SK-N-SH (cell line): ENCODE data around the gene ZNF407. TPM values are rescaled to one million over a fixed set of nuclear protein-coding genes. Genes with fewer than 3 reads are reported as not detected.

Experiments
- CTCF ChIA-PET: fragments of 300-600, 350-600 bp; formaldehyde crosslinking; extraction: SDS; loops from one replicate; lab custom pipeline; 2021; lab: Yijun Ruan, JAX
- POLR2A ChIA-PET: fragments of 350-600 bp; sonication (Branson Sonifier 250); formaldehyde crosslinking; extraction: SDS; loops from one replicate; lab custom pipeline; 2020; ENCODE audit warnings: antibody characterized with exemption, inconsistent platforms; lab: Yijun Ruan, JAX
- DNase-seq: peaks from one replicate; pipeline ENCODE4 v3.0.0; 2012
- H2AFZ ChIP-seq: fragments of 200-600 bp; sonication (generic); 2 replicates; pipeline ENCODE4 v1.8.1; 2016; ENCODE audit warnings: antibody characterized with exemption, mild to moderate bottlenecking, low read depth
- H3F3A ChIP-seq: fragments of 200-600 bp; sonication (generic); replicated peaks from 2 replicates; pipeline ENCODE3; 2016; ENCODE audit warnings: antibody characterized with exemption, mild to moderate bottlenecking; ENCODE audit not compliant: insufficient read depth
- H3K27ac ChIP-seq, 2 experiments: fragments of 200-500 bp in 1 of 2; fragments of 200-600 bp in 1 of 2; sonication (Bioruptor generic) in 1 of 2; sonication (generic), shearing (Covaris generic) in 1 of 2; 2 replicates each; pipeline versions ENCODE4 v1.5.1 to v1.6.1; 2014 to 2016; ENCODE audit warnings: low read depth in 2 of 2, inconsistent platforms in 1 of 2, low read length in 1 of 2, mild to moderate bottlenecking in 1 of 2, mixed read lengths in 1 of 2
- H3K27me3 ChIP-seq: fragments of 200-600 bp; sonication (generic), shearing (Covaris generic); 2 replicates; pipeline ENCODE4 v1.6.1; 2016; ENCODE audit warnings: mixed run types; ENCODE audit not compliant: insufficient read depth
- H3K36me3 ChIP-seq, 2 experiments: fragments of 200-500 bp in 1 of 2; fragments of 200-600 bp in 1 of 2; sonication (Bioruptor generic) in 1 of 2; sonication (generic) in 1 of 2; replicated peaks in 1 of 2; 2 replicates each; pipeline versions ENCODE3 to v1.5.1; 2014 to 2016; ENCODE audit warnings: low read length in 1 of 2, mild to moderate bottlenecking in 1 of 2; ENCODE audit not compliant: insufficient read depth in 2 of 2, control insufficient read depth in 1 of 2
- H3K4me1 ChIP-seq, 2 experiments: fragments of 200-500 bp in 1 of 2; fragments of 200-600 bp in 1 of 2; sonication (Bioruptor generic) in 1 of 2; sonication (generic), shearing (Covaris generic) in 1 of 2; 2 replicates each; pipeline versions ENCODE4 v1.5.1 to v1.6.1; 2014 to 2016; ENCODE audit warnings: low read depth in 1 of 2, low read length in 1 of 2, mixed run types in 1 of 2; ENCODE audit not compliant: insufficient read depth in 2 of 2, control insufficient read depth in 1 of 2
- H3K4me2 ChIP-seq: fragments of 200-600 bp; sonication (generic), shearing (Covaris generic); 2 replicates; pipeline ENCODE4 v1.6.1; 2017; ENCODE audit warnings: mixed run types
- H3K4me3 ChIP-seq, 2 experiments: fragments of 200-500 bp in 1 of 2; fragments of 200-600 bp in 1 of 2; sonication (Bioruptor generic) in 1 of 2; sonication (generic), shearing (Covaris generic) in 1 of 2; 2 replicates each; pipeline versions ENCODE4 v1.5.1 to v1.8.1; 2014 to 2016; ENCODE audit warnings: low read depth in 2 of 2, inconsistent platforms in 1 of 2, low read length in 1 of 2, mild to moderate bottlenecking in 1 of 2, mixed read lengths in 1 of 2, moderate library complexity in 1 of 2
- H3K79me2 ChIP-seq: fragments of 200-600 bp; sonication (generic); 2 replicates; pipeline ENCODE4 v1.8.1; 2017; ENCODE audit warnings: mild to moderate bottlenecking; ENCODE audit not compliant: insufficient read depth
- H3K9ac ChIP-seq: fragments of 200-600 bp; sonication (generic); 2 replicates; pipeline ENCODE4 v1.6.1; 2017; ENCODE audit warnings: mixed run types
- H3K9me2 ChIP-seq: fragments of 200-600 bp; sonication (generic); 2 replicates; pipeline ENCODE4 v1.6.1; 2017; ENCODE audit warnings: mixed run types
- H3K9me3 ChIP-seq: fragments of 200-600 bp; sonication (generic); 2 replicates; pipeline ENCODE4 v1.6.1; 2017; ENCODE audit warnings: mixed run types, mild to moderate bottlenecking, moderate library complexity
- H4K20me1 ChIP-seq: fragments of 200-600 bp; sonication (generic); 2 replicates; pipeline ENCODE4 v1.6.1; 2017; ENCODE audit warnings: mild to moderate bottlenecking, mixed run types; ENCODE audit not compliant: insufficient read depth
- CTCF ChIP-seq: fragments of 200-600 bp; sonication (generic); IDR thresholded peaks from 2 replicates; pipeline ENCODE4 v1.6.1; 2017; ENCODE audit warnings: antibody characterized with exemption, mild to moderate bottlenecking, moderate library complexity
- ELF1 ChIP-seq: IDR thresholded peaks from 2 replicates; pipeline ENCODE4 v1.4.0; 2012
- EP300 ChIP-seq, 2 experiments: IDR thresholded peaks; 2 replicates each; pipeline versions ENCODE4 v1.4.0 to v1.6.1; 2012; ENCODE audit warnings: borderline replicate concordance in 1 of 2, low read depth in 1 of 2, low read length in 1 of 2
- FOSL2 ChIP-seq: IDR thresholded peaks from 2 replicates; pipeline ENCODE4 v1.4.0; 2012; ENCODE audit warnings: low read depth, mild to moderate bottlenecking, moderate library complexity, borderline replicate concordance
- FOXJ3 ChIP-seq: sonication (generic); formaldehyde crosslinking; IDR thresholded peaks from 2 replicates; pipeline ENCODE4 v1.5.1; 2020; ENCODE audit warnings: mild to moderate bottlenecking, missing genetic modification reagents
- FOXM1 ChIP-seq: IDR thresholded peaks from 2 replicates; pipeline ENCODE4 v1.4.0; 2012; ENCODE audit warnings: low read depth, mild to moderate bottlenecking
- GATA2 ChIP-seq: sonication (generic); formaldehyde crosslinking; IDR thresholded peaks from 2 replicates; pipeline ENCODE4 v1.5.0; 2020; ENCODE audit warnings: mild to moderate bottlenecking, missing genetic modification reagents
- JUND ChIP-seq: IDR thresholded peaks from 2 replicates; pipeline ENCODE4 v1.4.0; 2012
- MEF2A ChIP-seq: IDR thresholded peaks from 2 replicates; pipeline ENCODE4 v1.4.0; 2012; ENCODE audit warnings: low read depth, borderline replicate concordance
- MXI1 ChIP-seq: IDR thresholded peaks from 2 replicates; pipeline ENCODE4 v1.6.1; 2012; ENCODE audit warnings: mild to moderate bottlenecking, low read depth, low read length, improper control_type of control experiment
- NFIC ChIP-seq: IDR thresholded peaks from 2 replicates; pipeline ENCODE4 v1.4.0; 2012; ENCODE audit warnings: borderline replicate concordance
- RAD21 ChIP-seq: IDR thresholded peaks from 2 replicates; pipeline ENCODE4 v1.6.1; 2012; ENCODE audit warnings: mild to moderate bottlenecking, low read length
- RCOR1 ChIP-seq: fragments of 150-350 bp; IDR thresholded peaks from 2 replicates; pipeline ENCODE4 v1.6.1; 2017; ENCODE audit warnings: antibody characterized with exemption, low read length
- USF1 ChIP-seq: IDR thresholded peaks from 2 replicates; pipeline ENCODE4 v1.4.0; 2012; ENCODE audit warnings: low read depth, borderline replicate concordance
- WGBS: methylation state at CpG from one replicate; pipeline ENCODE4 v1.1.6; 2017; ENCODE audit warnings: low lambda C conversion rate; 5-methylcytosine and 5-hydroxymethylcytosine counted together
- polyA plus RNA-seq, 3 experiments: library from polyadenylated mRNA; depleted of rRNA; stranded (reverse); fragments of >200 nt; gene quantifications; 2 replicates each; pipeline ENCODE4 v1.2.3, GENCODE V29; 2012
- TF ChIP-seq, protein P1 (sequence below): IDR thresholded peaks from 2 replicates; pipeline ENCODE4 v1.4.0; 2012; ENCODE audit warnings: low read depth
- TF ChIP-seq, protein P2 (sequence below): fragments of 150-350 bp; IDR thresholded peaks from 2 replicates; pipeline ENCODE4 v1.6.1; 2016; ENCODE audit warnings: mild to moderate bottlenecking, low read depth, low read length
- TF ChIP-seq, protein P3 (sequence below): IDR thresholded peaks from 2 replicates; pipeline ENCODE4 v1.6.1; 2012; ENCODE audit warnings: mild to moderate bottlenecking, low read depth, low read length, moderate library complexity
- TF ChIP-seq, protein P4 (sequence below): IDR thresholded peaks from 2 replicates; pipeline ENCODE4; 2012
- TF ChIP-seq, protein P5 (sequence below): IDR thresholded peaks from 2 replicates; pipeline ENCODE4 v1.4.0; 2012; ENCODE audit warnings: low read depth, borderline replicate concordance

ZNF407 gene
- polyA plus RNA-seq, 1 of the 3 experiments (the other 2 are of a cell fraction), result 2.6 TPM

DNA sequence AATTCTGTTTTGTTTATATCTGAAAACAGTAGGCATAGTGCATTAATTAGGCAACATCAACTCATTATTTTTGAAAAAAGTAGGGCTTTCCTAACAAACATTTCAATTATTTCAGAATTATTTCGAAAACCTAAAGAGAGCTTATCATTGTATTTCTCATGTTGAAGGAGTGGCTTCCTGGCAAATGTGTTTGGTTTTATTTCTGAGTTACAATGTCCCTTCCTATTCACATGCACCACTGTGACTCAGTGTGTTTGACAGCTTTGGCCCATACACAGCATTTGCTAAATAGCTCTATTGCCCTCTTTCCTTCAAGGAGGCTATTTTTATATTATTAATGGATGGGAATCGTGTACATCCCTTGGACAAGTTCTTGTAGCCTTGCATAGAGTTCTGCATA, 405.4 kb downstream of the ZNF407 start (continued):
- TF ChIP-seq RCOR1 (no peak), MEF2A (no peak), MXI1 (no peak), ELF1 (no peak)

- TF ChIP-seq FOXM1 (no peak), RCOR1 (no peak), GATA2 (CRISPR knock-in tag) (no peak), RAD21 (no peak), CTCF (no peak), JUND (no peak), FOSL2 (no peak), FOXJ3 (CRISPR knock-in tag) (no peak), USF1 (no peak), ELF1 (no peak), NFIC (no peak), EP300 (IDR thresholded peaks at IDR 0.05; ENCODE audit: borderline replicate concordance in 1 of 2, low read depth in 1 of 2, low read length in 1 of 2) (no peak)
- TF ChIP-seq, protein P1, sequence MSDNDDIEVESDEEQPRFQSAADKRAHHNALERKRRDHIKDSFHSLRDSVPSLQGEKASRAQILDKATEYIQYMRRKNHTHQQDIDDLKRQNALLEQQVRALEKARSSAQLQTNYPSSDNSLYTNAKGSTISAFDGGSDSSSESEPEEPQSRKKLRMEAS, result no peak
- TF ChIP-seq, protein P2, sequence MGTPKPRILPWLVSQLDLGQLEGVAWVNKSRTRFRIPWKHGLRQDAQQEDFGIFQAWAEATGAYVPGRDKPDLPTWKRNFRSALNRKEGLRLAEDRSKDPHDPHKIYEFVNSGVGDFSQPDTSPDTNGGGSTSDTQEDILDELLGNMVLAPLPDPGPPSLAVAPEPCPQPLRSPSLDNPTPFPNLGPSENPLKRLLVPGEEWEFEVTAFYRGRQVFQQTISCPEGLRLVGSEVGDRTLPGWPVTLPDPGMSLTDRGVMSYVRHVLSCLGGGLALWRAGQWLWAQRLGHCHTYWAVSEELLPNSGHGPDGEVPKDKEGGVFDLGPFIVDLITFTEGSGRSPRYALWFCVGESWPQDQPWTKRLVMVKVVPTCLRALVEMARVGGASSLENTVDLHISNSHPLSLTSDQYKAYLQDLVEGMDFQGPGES, result no peak
- TF ChIP-seq, protein P3, sequence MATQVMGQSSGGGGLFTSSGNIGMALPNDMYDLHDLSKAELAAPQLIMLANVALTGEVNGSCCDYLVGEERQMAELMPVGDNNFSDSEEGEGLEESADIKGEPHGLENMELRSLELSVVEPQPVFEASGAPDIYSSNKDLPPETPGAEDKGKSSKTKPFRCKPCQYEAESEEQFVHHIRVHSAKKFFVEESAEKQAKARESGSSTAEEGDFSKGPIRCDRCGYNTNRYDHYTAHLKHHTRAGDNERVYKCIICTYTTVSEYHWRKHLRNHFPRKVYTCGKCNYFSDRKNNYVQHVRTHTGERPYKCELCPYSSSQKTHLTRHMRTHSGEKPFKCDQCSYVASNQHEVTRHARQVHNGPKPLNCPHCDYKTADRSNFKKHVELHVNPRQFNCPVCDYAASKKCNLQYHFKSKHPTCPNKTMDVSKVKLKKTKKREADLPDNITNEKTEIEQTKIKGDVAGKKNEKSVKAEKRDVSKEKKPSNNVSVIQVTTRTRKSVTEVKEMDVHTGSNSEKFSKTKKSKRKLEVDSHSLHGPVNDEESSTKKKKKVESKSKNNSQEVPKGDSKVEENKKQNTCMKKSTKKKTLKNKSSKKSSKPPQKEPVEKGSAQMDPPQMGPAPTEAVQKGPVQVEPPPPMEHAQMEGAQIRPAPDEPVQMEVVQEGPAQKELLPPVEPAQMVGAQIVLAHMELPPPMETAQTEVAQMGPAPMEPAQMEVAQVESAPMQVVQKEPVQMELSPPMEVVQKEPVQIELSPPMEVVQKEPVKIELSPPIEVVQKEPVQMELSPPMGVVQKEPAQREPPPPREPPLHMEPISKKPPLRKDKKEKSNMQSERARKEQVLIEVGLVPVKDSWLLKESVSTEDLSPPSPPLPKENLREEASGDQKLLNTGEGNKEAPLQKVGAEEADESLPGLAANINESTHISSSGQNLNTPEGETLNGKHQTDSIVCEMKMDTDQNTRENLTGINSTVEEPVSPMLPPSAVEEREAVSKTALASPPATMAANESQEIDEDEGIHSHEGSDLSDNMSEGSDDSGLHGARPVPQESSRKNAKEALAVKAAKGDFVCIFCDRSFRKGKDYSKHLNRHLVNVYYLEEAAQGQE, result no peak
- TF ChIP-seq, protein P4, sequence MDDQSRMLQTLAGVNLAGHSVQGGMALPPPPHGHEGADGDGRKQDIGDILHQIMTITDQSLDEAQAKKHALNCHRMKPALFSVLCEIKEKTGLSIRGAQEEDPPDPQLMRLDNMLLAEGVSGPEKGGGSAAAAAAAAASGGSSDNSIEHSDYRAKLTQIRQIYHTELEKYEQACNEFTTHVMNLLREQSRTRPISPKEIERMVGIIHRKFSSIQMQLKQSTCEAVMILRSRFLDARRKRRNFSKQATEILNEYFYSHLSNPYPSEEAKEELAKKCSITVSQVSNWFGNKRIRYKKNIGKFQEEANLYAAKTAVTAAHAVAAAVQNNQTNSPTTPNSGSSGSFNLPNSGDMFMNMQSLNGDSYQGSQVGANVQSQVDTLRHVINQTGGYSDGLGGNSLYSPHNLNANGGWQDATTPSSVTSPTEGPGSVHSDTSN, result no peak
- TF ChIP-seq, protein P5, sequence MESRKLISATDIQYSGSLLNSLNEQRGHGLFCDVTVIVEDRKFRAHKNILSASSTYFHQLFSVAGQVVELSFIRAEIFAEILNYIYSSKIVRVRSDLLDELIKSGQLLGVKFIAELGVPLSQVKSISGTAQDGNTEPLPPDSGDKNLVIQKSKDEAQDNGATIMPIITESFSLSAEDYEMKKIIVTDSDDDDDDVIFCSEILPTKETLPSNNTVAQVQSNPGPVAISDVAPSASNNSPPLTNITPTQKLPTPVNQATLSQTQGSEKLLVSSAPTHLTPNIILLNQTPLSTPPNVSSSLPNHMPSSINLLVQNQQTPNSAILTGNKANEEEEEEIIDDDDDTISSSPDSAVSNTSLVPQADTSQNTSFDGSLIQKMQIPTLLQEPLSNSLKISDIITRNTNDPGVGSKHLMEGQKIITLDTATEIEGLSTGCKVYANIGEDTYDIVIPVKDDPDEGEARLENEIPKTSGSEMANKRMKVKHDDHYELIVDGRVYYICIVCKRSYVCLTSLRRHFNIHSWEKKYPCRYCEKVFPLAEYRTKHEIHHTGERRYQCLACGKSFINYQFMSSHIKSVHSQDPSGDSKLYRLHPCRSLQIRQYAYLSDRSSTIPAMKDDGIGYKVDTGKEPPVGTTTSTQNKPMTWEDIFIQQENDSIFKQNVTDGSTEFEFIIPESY, result no peak
- TF ChIP-seq, all 33 proteins: peak for 0
- DNase-seq, result no peak
- Histone ChIP-seq H3F3A (no peaks in the 10 kb centered on the region), H3K9me2 (no peaks in the 10 kb centered on the region), H3K4me1 (no peaks in the 10 kb centered on the region; a peak in 1 of 4 replicates), H3K4me2 (no peak overlapping the region), H2AFZ (no peak overlapping the region), H3K9ac (no peak overlapping the region), H3K27ac (no peak overlapping the region), H3K36me3 (no peaks in the 10 kb centered on the region), H3K27me3 (no peaks in the 10 kb centered on the region), H3K4me3 (no peak overlapping the region), H3K79me2 (no peaks in the 10 kb centered on the region), H3K9me3 (no peaks in the 10 kb centered on the region), H4K20me1 (no peaks in the 10 kb centered on the region)
- POLR2A ChIA-PET, result no interaction called here
- CTCF ChIA-PET, result interaction anchor here (1.4 kb wide), 1 partner anchor 18 kb away, joined by 3 read pairs; no protein-coding TSS in a partner anchor
- 94% methylated on average over 23 of the region's 23 CpGs for WGBS
These were observed 406.4 kb downstream of the ZNF407 start for GRCh38 chr18:75003764-75004690.
